GM12878 (cell line): Measurements from ENCODE around the gene CDC37. TPM values are rescaled to one million over a fixed set of nuclear protein-coding genes. Genes with fewer than 3 reads are reported as not detected.

ENCODE experiments used
- ATF7 ChIP-seq: fragments of 450-650 bp; IDR thresholded peaks from 2 replicates; pipeline ENCODE4 v1.6.1; 2016; ENCODE audit warnings: low read depth, mild to moderate bottlenecking
- BRCA1 ChIP-seq: IDR thresholded peaks from 2 replicates; pipeline ENCODE4 v1.6.1; 2011; ENCODE audit warnings: low read depth, low read length, improper control_type of control experiment
- CBX3 ChIP-seq: fragments of 200-600 bp; sonication (generic); IDR thresholded peaks from 2 replicates; pipeline ENCODE4 v1.6.1; 2016; ENCODE audit warnings: low read depth, borderline replicate concordance
- CHD2 ChIP-seq: IDR thresholded peaks from 2 replicates; pipeline ENCODE4 v1.6.1; 2011; ENCODE audit warnings: low read depth, low read length, improper control_type of control experiment, borderline replicate concordance
- FOXM1 ChIP-seq: IDR thresholded peaks from 2 replicates; pipeline ENCODE4 v1.6.1; 2012; ENCODE audit warnings: low read depth, mild to moderate bottlenecking, inconsistent platforms, low read length, moderate library complexity
- HDGF ChIP-seq: fragments of 450-650 bp; IDR thresholded peaks from 2 replicates; pipeline ENCODE4 v1.6.1; 2016; ENCODE audit warnings: antibody characterized with exemption
- KAT2A ChIP-seq: conservative IDR thresholded peaks from 2 replicates; pipeline ENCODE4 v1.6.1; 2011; ENCODE audit warnings: low read depth, low read length; ENCODE audit not compliant: control insufficient read depth
- MEF2A ChIP-seq: IDR thresholded peaks from 2 replicates; pipeline ENCODE4 v1.6.1; 2011; ENCODE audit warnings: low read depth, mild to moderate bottlenecking, low read length, moderate library complexity; ENCODE audit not compliant: insufficient read depth
- MEF2B ChIP-seq: fragments of 450-650 bp; IDR thresholded peaks from 2 replicates; pipeline ENCODE4 v1.6.1; 2018; ENCODE audit warnings: mild to moderate bottlenecking, moderate library complexity; ENCODE audit not compliant: partially characterized antibody, poor library complexity, severe bottlenecking
- NBN ChIP-seq: fragments of 450-650 bp; IDR thresholded peaks from 2 replicates; pipeline ENCODE4 v1.6.1; 2016
- NFIC ChIP-seq: IDR thresholded peaks from 2 replicates; pipeline ENCODE4 v1.6.1; 2012; ENCODE audit warnings: low read depth, mild to moderate bottlenecking, inconsistent platforms, low read length, moderate library complexity
- NFYB ChIP-seq: IDR thresholded peaks from 2 replicates; pipeline ENCODE4 v1.6.1; 2011; ENCODE audit warnings: low read depth, mild to moderate bottlenecking, low read length, improper control_type of control experiment, moderate library complexity; ENCODE audit not compliant: insufficient read depth
- PAX5 ChIP-seq: IDR thresholded peaks from 2 replicates; pipeline ENCODE4 v1.6.1; 2011; ENCODE audit warnings: low read depth, low read length, borderline replicate concordance
- POLR2A ChIP-seq: IDR thresholded peaks from 2 replicates; pipeline ENCODE4 v1.6.1; 2011; ENCODE audit warnings: low read depth, mild to moderate bottlenecking, low read length
- POLR2AphosphoS2 ChIP-seq: IDR thresholded peaks from 2 replicates; pipeline ENCODE4 v1.6.1; 2011; ENCODE audit warnings: low read depth, mild to moderate bottlenecking, low read length, improper control_type of control experiment, moderate library complexity
- RAD21 ChIP-seq: IDR thresholded peaks from 2 replicates; pipeline ENCODE4 v1.6.1; 2011; ENCODE audit warnings: mild to moderate bottlenecking, low read depth, low read length, moderate library complexity; ENCODE audit not compliant: insufficient read depth
- SKIL ChIP-seq: fragments of 450-650 bp; IDR thresholded peaks from 2 replicates; pipeline ENCODE4 v1.6.1; 2017; ENCODE audit warnings: mild to moderate bottlenecking, low read depth, inconsistent platforms; ENCODE audit not compliant: poor library complexity, severe bottlenecking
- SMAD5 ChIP-seq: IDR thresholded peaks from 2 replicates; pipeline ENCODE4 v1.6.1; 2016; ENCODE audit warnings: antibody characterized with exemption, low read depth
- SREBF1 ChIP-seq: IDR thresholded peaks from 2 replicates; pipeline ENCODE4 v1.6.1; 2012; ENCODE audit warnings: mild to moderate bottlenecking, low read length
- TAF1 ChIP-seq: IDR thresholded peaks from 2 replicates; pipeline ENCODE4 v1.6.1; 2011; ENCODE audit warnings: mild to moderate bottlenecking, low read depth, low read length, borderline replicate concordance
- ZNF207 ChIP-seq: fragments of 450-650 bp; IDR thresholded peaks from 2 replicates; pipeline ENCODE4 v1.6.1; 2014; ENCODE audit warnings: antibody characterized with exemption, mild to moderate bottlenecking, borderline replicate concordance
- ZNF24 ChIP-seq: fragments of 450-650 bp; IDR thresholded peaks from 2 replicates; pipeline ENCODE4 v1.6.1; 2017; ENCODE audit warnings: antibody characterized with exemption, mild to moderate bottlenecking
- ZNF274 ChIP-seq: IDR thresholded peaks from one replicate; pipeline ENCODE4 v1.8.0; 2011; ENCODE audit not compliant: insufficient read length, insufficient read depth
- ZNF384 ChIP-seq: IDR thresholded peaks from 2 replicates; pipeline ENCODE4 v1.6.1; 2012; ENCODE audit warnings: low read depth, mild to moderate bottlenecking, low read length, improper control_type of control experiment, borderline replicate concordance
- ZSCAN29 ChIP-seq: fragments of 450-650 bp; IDR thresholded peaks from 2 replicates; pipeline ENCODE4 v1.6.1; 2017; ENCODE audit warnings: mild to moderate bottlenecking, moderate library complexity
- polyA plus RNA-seq, 11 experiments: library from polyadenylated mRNA; depleted of rRNA in 4 of 11; unstranded in 6 of 11; stranded (reverse) in 5 of 11; fragments of >200 nt; fragmentation: Nextera tagmentation in 4 of 11; fragmentation: Illumina TruSeq in 1 of 11; extraction: Ambion mirVana in 4 of 11; extraction: Trizol in 1 of 11; gene quantifications; 1 replicate in 1 of 11; 2 replicates in 10 of 11; pipeline versions ENCODE4 v1.2.1 to v1.2.3, GENCODE V29; 2011 to 2016; ENCODE audit warnings: inconsistent platforms in 2 of 11, missing spikeins in 2 of 11, low read depth in 1 of 11
- total RNA-seq, 4 experiments: library from RNA; depleted of rRNA in 3 of 4; stranded (reverse); fragments of >200 nt in 3 of 4; fragmentation: Illumina TruSeq in 1 of 4; extraction: Trizol in 1 of 4; gene quantifications; 2 replicates each; pipeline versions ENCODE4 v1.2.1 to v1.2.3, GENCODE V29; 2013 to 2021
- TF ChIP-seq, protein P1 (sequence below): IDR thresholded peaks from 2 replicates; pipeline ENCODE4 v1.6.1; 2011; ENCODE audit warnings: borderline replicate concordance, low read depth, mild to moderate bottlenecking, moderate library complexity, mixed read lengths, low read length; ENCODE audit not compliant: insufficient read depth; ENCODE audit errors: extremely low read length
- TF ChIP-seq, protein P2 (sequence below): IDR thresholded peaks from 2 replicates; pipeline ENCODE4 v1.6.1; 2011; ENCODE audit warnings: low read depth, low read length, improper control_type of control experiment, borderline replicate concordance

Gene CDC37
- total and polyA plus RNA-seq, 10 of the 15 experiments (the other 5 are each of a cell fraction or from before 2014, with no cell fraction given), result 4.7 to 265 (median 176) TPM

DNA sequence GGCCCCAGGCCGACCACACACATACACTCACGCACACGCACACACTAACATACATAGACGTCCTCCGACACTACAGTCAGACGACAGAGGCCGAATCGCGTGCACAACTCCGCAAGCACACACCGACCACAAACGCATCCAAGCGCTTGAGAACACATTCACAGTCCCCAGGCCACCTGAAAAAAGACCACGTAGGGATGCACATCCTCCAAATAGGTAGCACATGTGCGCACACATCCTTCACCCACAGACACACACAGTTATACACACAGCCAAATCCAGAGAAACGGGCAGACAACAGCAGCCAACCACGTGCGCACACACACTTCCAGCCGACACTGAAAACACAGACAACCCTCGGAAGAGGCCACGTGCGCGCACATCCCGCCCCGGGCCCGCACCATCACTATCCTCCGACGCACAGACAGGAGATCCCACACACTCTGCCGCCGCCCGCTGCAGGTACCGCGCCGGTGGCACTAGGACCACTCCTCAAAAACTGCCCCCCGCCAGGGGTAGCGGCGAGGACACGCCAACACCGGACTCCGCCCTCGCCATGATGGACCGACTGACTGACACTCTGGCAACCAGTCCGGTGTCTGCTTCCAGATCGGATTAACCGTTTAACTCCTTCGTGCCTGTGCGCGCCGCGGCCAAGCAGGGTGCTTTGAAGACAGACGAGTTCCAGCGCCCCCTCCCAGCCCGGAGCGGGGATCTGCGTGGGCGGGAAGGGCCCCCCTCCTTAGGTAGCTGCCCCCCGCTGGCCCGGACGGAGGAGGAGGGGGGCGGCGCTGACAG, 16.5 kb upstream of the CDC37 start (continued):
- TF ChIP-seq, protein P1, sequence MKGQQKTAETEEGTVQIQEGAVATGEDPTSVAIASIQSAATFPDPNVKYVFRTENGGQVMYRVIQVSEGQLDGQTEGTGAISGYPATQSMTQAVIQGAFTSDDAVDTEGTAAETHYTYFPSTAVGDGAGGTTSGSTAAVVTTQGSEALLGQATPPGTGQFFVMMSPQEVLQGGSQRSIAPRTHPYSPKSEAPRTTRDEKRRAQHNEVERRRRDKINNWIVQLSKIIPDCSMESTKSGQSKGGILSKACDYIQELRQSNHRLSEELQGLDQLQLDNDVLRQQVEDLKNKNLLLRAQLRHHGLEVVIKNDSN, result peak; percentile 70
- TF ChIP-seq ZNF207 (no peak), KAT2A (no peak), PAX5 (peak; percentile 38; the same call in 1 of the 2 replicates), POLR2AphosphoS2 (no peak), TAF1 (no peak), SREBF1 (no peak), ZNF274 (no peak), MEF2A (0 out of 2 replicates have a peak, but pooled peaks have one; percentile 4), POLR2A (peak; percentile 54), SMAD5 (no peak), NFYB (no peak), ZSCAN29 (no peak), ZNF24 (no peak), ATF7 (peak; percentile 46; the same call in 1 of the 2 replicates), CHD2 (0 out of 2 replicates have a peak, but pooled peaks have one; percentile 10), NFIC (no peak), ZNF384 (no peak), MEF2B (peak; percentile 47), CBX3 (no peak), BRCA1 (no peak), HDGF (peak; percentile 84; the same call in 1 of the 2 replicates), FOXM1 (no peak), SKIL (peak; percentile 39), RAD21 (no peak), NBN (peak; percentile 95)
- TF ChIP-seq, protein P2, sequence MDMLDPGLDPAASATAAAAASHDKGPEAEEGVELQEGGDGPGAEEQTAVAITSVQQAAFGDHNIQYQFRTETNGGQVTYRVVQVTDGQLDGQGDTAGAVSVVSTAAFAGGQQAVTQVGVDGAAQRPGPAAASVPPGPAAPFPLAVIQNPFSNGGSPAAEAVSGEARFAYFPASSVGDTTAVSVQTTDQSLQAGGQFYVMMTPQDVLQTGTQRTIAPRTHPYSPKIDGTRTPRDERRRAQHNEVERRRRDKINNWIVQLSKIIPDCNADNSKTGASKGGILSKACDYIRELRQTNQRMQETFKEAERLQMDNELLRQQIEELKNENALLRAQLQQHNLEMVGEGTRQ, result no peak
